Right lobe of liver (tissue), 6 donors: ENCODE results near the gene CCL17. TPM values are rescaled to one million over a fixed set of nuclear protein-coding genes. Genes with fewer than 3 reads are reported as not detected.
A peak's percentile ranks its signal among the peaks of the same experiment; 100 is the strongest.

Experiments
- ATAC-seq, 4 donors: fragments of 200-7000 bp; cut with Tn5 transposase; one replicate each; pipeline ENCODE4 v1.9.1; 2020; ENCODE audit warnings: mild to moderate bottlenecking in 4 of 4, moderate library complexity in 4 of 4
- DNase-seq, 3 donors: peaks; one replicate each; pipeline ENCODE4 v3.0.0-alpha.2; 2020
- H3K27ac ChIP-seq, 3 donors: fragments of 200-600 bp; one replicate each; pipeline ENCODE4 v1.8.0; 2022
- H3K27me3 ChIP-seq, 2 donors: fragments of 200-600 bp; one replicate each; pipeline ENCODE4 v1.8.0; 2022
- H3K36me3 ChIP-seq, 4 donors: fragments of 200-600 bp; sonication (generic) in 1 of 4; one replicate each; pipeline versions ENCODE4 v1.5.1 to v1.8.0; 2017 to 2022; ENCODE audit warnings: control low read depth in 1 of 4
- H3K4me1 ChIP-seq, 4 donors: fragments of 200-600 bp; sonication (generic) in 1 of 4; one replicate each; pipeline versions ENCODE4 v1.5.1 to v1.8.0; 2017 to 2022; ENCODE audit warnings: control low read depth in 1 of 4
- H3K4me3 ChIP-seq, 3 donors: fragments of 200-600 bp; one replicate each; pipeline ENCODE4 v1.8.0; 2022
- H3K9me3 ChIP-seq, 4 donors: fragments of 200-600 bp; sonication (generic) in 1 of 4; one replicate each; pipeline versions ENCODE4 v1.5.1 to v1.8.0; 2017 to 2022; ENCODE audit warnings: control low read depth in 1 of 4
- POLR2A ChIP-seq: fragments of 450-650 bp; IDR thresholded peaks from one replicate; pipeline ENCODE4 v1.6.1; 2017; ENCODE audit warnings: antibody characterized with exemption, mild to moderate bottlenecking
- WGBS: methylation state at CpG from one replicate; pipeline ENCODE4 v1.1.6; 2018; ENCODE audit warnings: low coverage, low lambda C conversion rate; ENCODE audit not compliant: insufficient coverage; ENCODE audit errors: missing lambda C conversion rate; 5-methylcytosine and 5-hydroxymethylcytosine counted together
- intact Hi-C, 2 donors: fragments of 100-400 bp; cut with DNase I; formaldehyde crosslinking; loops; one replicate each; pipeline versions ENCODE4 v1.11.2 to v1.14.1; 2022
- total RNA-seq, 6 experiments: library from RNA; depleted of rRNA in 2 of 6; stranded (reverse); fragments of >200 nt in 2 of 6; fragmentation: NEBNext Ultra II Directional in 3 of 6; extraction: Animal tissue kit (Norgen Biotek cat#: 25700) in 3 of 6; gene quantifications; one replicate each; pipeline versions ENCODE4 v1.1.0 to v1.2.4, GENCODE V29; 2016 to 2023
- TF ChIP-seq, protein P1 (sequence below), 4 donors: fragments of 200-600 bp in 3 of 4; fragments of 450-650 bp in 1 of 4; IDR thresholded peaks; one replicate each; pipeline versions ENCODE4 v1.5.1 to v1.8.0; 2016 to 2022; ENCODE audit warnings: antibody characterized with exemption in 4 of 4, mild to moderate bottlenecking in 2 of 4
- donor health status: DM: no; HTN: yes; CAD: no.
- donor health status: DM: no; HTN: no; CAD: no.
- donor health status: DM: no; HTN: no; CAD: no.
- donor health status: DM: no; HTN: yes; CAD: no.
- donor health status: DM: no; HTN: yes; CAD: no.

Gene CCL17
- total RNA-seq, 6 experiments from 2014 or later = not detected

DNA sequence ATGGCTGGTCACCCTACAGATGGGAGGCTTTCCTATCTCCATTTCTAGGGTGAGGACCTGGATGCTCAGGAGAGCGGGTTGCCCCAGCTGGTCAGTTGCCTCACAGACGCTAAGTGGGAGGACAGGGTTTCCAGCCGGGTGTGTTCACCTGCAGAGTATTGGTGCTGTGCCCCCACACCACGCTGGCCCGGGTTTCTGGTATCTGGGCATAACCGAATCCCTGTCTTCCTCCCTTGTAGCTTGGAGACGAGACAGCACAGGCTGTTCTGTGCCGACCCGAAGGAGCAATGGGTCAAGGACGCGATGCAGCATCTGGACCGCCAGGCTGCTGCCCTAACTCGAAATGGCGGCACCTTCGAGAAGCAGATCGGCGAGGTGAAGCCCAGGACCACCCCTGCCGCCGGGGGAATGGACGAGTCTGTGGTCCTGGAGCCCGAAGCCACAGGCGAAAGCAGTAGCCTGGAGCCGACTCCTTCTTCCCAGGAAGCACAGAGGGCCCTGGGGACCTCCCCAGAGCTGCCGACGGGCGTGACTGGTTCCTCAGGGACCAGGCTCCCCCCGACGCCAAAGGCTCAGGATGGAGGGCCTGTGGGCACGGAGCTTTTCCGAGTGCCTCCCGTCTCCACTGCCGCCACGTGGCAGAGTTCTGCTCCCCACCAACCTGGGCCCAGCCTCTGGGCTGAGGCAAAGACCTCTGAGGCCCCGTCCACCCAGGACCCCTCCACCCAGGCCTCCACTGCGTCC, 22.6 kb upstream of the CCL17 start:
- Histone ChIP-seq H3K27me3 (no peaks in the 10 kb centered on the region), H3K9me3 (no peaks in the 10 kb centered on the region), H3K27ac (no peak overlapping the region), H3K36me3 (peaks cover 0 to 10% (median under 1%) of the 10 kb centered on the region in 4 donors), H3K4me1 (peaks cover 0 to 12% (median 2%) of the 10 kb centered on the region in 4 donors), H3K4me3 (no peak overlapping the region)
- DNase-seq (no peak), ATAC-seq (no peak)
- WGBS = 85% methylated on average over 7 of the region's 35 CpGs
- intact Hi-C loops = no loop called here
- no peak for TF ChIP-seq POLR2A
- TF ChIP-seq, protein P1, sequence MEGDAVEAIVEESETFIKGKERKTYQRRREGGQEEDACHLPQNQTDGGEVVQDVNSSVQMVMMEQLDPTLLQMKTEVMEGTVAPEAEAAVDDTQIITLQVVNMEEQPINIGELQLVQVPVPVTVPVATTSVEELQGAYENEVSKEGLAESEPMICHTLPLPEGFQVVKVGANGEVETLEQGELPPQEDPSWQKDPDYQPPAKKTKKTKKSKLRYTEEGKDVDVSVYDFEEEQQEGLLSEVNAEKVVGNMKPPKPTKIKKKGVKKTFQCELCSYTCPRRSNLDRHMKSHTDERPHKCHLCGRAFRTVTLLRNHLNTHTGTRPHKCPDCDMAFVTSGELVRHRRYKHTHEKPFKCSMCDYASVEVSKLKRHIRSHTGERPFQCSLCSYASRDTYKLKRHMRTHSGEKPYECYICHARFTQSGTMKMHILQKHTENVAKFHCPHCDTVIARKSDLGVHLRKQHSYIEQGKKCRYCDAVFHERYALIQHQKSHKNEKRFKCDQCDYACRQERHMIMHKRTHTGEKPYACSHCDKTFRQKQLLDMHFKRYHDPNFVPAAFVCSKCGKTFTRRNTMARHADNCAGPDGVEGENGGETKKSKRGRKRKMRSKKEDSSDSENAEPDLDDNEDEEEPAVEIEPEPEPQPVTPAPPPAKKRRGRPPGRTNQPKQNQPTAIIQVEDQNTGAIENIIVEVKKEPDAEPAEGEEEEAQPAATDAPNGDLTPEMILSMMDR (IDR thresholded peaks at IDR 0.05) = no peak

DNA sequence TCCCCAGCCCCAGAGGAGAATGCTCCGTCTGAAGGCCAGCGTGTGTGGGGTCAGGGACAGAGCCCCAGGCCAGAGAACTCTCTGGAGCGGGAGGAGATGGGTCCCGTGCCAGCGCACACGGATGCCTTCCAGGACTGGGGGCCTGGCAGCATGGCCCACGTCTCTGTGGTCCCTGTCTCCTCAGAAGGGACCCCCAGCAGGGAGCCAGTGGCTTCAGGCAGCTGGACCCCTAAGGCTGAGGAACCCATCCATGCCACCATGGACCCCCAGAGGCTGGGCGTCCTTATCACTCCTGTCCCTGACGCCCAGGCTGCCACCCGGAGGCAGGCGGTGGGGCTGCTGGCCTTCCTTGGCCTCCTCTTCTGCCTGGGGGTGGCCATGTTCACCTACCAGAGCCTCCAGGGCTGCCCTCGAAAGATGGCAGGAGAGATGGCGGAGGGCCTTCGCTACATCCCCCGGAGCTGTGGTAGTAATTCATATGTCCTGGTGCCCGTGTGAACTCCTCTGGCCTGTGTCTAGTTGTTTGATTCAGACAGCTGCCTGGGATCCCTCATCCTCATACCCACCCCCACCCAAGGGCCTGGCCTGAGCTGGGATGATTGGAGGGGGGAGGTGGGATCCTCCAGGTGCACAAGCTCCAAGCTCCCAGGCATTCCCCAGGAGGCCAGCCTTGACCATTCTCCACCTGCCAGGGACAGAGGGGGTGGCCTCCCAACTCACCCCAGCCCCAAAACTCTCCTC, 21.9 kb upstream of the CCL17 start:
- intact Hi-C loops = no loop called here
- H3K27ac ChIP-seq = no peak overlapping the region
- peaks cover 0 to 12% (median 2%) of the 10 kb centered on the region in 4 donors for H3K4me1 ChIP-seq
- H3K9me3 ChIP-seq = no peaks in the 10 kb centered on the region
- no peaks in the 10 kb centered on the region for H3K27me3 ChIP-seq
- WGBS = no CpG with 5 or more reads among the region's 16 CpGs
- H3K36me3 ChIP-seq = peaks cover 0 to 10% (median under 1%) of the 10 kb centered on the region in 4 donors
- ATAC-seq (no peak), DNase-seq (no peak)
- H3K4me3 ChIP-seq = no peak overlapping the region
- no peak for TF ChIP-seq POLR2A

DNA sequence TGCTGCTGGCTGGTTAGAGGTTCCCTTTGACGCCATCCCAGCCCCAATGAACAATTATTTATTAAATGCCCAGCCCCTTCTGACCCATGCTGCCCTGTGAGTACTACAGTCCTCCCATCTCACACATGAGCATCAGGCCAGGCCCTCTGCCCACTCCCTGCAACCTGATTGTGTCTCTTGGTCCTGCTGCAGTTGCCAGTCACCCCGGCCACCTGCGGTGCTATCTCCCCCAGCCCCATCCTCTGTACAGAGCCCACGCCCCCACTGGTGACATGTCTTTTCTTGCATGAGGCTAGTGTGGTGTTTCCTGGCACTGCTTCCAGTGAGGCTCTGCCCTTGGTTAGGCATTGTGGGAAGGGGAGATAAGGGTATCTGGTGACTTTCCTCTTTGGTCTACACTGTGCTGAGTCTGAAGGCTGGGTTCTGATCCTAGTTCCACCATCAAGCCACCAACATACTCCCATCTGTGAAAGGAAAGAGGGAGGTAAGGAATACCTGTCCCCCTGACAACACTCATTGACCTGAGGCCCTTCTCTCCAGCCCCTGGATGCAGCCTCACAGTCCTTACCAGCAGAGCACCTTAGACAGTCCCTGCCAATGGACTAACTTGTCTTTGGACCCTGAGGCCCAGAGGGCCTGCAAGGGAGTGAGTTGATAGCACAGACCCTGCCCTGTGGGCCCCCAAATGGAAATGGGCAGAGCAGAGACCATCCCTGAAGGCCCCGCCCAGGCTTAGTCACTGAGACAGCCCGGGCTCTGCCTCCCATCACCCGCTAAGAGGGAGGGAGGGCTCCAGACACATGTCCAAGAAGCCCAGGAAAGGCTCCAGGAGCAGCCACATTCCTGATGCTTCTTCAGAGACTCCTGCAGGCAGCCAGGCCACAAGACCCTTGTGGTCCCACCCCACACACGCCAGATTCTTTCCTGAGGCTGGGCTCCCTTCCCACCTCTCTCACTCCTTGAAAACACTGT, 21.0 kb upstream of the CCL17 start:
- TF ChIP-seq, protein P1 (IDR thresholded peaks at IDR 0.05) = no peak
- TF ChIP-seq POLR2A = no peak
- intact Hi-C loops = no loop called here
- no peak overlapping the region for H3K27ac ChIP-seq
- no peaks in the 10 kb centered on the region for H3K27me3 ChIP-seq
- H3K4me1 ChIP-seq = peaks cover 0 to 12% (median 2%) of the 10 kb centered on the region in 4 donors
- WGBS = 78% methylated on average over 5 of the region's 8 CpGs
- no peak overlapping the region for H3K4me3 ChIP-seq
- ATAC-seq = peak in 3 of 4 donors; percentile 15 to 18 (median 18)
- H3K36me3 ChIP-seq = peaks cover 0 to 10% (median under 1%) of the 10 kb centered on the region in 4 donors
- no peak for DNase-seq
- no peaks in the 10 kb centered on the region for H3K9me3 ChIP-seq

DNA sequence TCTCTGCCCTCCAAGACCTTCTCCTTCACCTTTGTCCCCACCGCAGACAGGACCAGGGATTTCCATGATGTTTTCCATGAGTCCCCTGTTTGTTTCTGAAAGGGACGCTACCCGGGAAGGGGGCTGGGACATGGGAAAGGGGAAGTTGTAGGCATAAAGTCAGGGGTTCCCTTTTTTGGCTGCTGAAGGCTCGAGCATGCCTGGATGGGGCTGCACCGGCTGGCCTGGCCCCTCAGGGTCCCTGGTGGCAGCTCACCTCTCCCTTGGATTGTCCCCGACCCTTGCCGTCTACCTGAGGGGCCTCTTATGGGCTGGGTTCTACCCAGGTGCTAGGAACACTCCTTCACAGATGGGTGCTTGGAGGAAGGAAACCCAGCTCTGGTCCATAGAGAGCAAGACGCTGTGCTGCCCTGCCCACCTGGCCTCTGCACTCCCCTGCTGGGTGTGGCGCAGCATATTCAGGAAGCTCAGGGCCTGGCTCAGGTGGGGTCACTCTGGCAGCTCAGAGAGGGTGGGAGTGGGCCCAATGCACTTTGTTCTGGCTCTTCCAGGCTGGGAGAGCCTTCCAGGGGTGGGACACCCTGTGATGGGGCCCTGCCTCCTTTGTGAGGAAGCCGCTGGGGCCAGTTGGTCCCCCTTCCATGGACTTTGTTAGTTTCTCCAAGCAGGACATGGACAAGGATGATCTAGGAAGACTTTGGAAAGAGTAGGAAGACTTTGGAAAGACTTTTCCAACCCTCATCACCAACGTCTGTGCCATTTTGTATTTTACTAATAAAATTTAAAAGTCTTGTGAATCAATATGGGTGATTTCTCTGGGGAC, 20.1 kb upstream of the CCL17 start:
- ATAC-seq (peak in 3 of 4 donors; percentile 10 to 28 (median 12)), DNase-seq (no peak)
- 41% methylated on average over 6 of the region's 11 CpGs for WGBS

More for the DNA sequence above, 20.1 kb upstream of the CCL17 start:
- TF ChIP-seq POLR2A = no peak
- TF ChIP-seq, protein P1 (IDR thresholded peaks at IDR 0.05) = no peak
- Histone ChIP-seq H3K4me1 (peaks cover 0 to 9% (median 2%) of the 10 kb centered on the region in 4 donors), H3K36me3 (peaks cover 0 to 10% (median under 1%) of the 10 kb centered on the region in 4 donors), H3K27me3 (no peaks in the 10 kb centered on the region), H3K27ac (no peak overlapping the region), H3K4me3 (no peak overlapping the region), H3K9me3 (no peaks in the 10 kb centered on the region)
- intact Hi-C loops = no loop called here
